GM12874 (cell line): Measurements from ENCODE around the gene NUP85.

Experiments used
- CTCF ChIP-seq: IDR thresholded peaks from 2 replicates; pipeline ENCODE4 v1.5.1; 2011; ENCODE audit warnings: low read depth, mild to moderate bottlenecking, control low read depth, low read length, moderate library complexity; ENCODE audit not compliant: insufficient read depth

Gene NUP85

DNA sequence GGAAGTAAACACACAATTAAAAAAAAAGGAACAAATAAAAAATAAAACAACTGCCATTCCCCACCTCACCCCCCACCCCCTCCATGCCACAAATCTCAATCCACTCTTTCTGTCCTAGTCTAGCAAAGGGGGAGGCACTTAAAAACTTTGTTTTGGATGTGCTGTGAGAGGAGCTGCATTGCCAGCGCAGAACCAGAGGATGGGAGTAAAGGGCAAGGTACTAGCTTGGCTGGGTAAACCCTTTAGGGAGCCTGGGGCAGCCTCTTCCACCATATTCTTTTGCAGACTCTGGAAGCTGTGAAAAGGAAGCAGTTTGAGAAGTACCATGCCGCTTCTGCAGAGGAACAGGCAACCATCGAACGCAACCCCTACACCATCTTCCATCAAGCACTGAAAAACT lies 57.6 kb downstream of the NUP85 start:
- TF ChIP-seq CTCF, result no peak

DNA sequence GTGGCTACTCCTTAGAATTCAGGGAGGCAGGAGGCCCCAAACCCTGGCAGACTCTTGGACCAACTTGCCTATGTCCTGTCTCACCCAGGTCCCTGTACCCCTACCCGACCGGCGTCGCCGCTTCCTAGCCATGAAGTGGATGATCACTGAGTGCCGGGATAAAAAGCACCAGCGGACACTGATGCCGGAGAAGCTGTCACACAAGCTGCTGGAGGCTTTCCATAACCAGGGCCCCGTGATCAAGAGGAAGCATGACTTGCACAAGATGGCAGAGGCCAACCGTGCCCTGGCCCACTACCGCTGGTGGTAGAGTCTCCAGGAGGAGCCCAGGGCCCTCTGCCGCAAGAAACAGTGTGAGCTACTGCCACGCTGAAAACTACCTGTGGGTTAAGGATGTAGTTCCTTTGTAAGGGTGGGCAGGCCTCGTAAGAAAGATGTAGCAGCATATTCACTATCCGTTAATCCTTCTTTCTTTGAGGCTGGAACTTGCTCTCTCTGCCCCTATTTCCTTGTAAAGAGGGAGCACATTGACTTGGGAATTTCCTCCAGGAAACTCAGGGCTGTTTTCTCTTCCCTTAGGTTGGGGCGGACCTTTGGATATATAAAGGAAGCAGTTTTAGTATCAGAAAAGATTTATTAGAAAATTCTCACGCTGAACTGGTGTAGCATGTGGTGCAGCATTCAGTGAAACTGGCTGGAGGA lies 60.3 kb downstream of the NUP85 start:
- no peak for TF ChIP-seq CTCF

DNA sequence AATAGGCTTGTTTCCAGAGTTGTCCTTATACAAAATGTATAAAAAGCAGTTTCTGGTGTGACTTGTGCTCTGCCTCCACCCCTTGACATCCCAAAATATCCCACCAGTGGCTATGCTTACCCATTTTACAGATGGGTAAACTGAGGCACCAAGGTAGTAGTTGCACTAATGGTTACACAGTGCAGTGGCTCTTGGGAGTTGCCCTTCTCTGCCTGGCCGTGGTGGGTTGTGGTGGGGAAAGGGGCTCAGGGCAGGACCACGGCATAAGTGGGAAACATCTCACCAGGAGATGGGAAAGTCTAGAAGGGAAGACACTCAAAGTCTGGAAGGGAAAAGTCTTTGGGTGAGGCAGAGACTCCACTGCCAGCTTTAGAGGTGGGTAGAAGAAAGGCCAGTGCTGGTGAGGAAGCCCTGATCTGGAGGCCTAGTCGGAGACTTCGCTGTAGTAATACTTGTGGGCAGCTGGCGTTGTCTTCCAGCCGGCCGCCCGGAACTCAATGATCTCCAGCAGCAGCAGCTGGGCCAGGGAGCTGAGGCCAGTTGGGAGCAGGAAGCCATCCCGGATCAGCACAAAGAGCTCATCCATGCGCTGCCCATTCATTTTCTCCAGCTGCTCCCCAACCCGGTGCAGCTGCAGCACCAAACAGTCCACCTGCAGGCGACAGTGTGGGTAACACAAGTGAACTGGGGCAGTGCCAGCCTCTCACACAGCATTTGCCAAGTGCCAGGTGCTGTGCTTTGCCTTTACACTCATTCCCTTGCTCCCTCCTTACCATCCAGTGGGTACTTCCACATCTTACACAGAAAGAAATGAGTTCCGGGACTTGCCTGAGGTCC lies 61.1 kb downstream of the NUP85 start:
- no peak for TF ChIP-seq CTCF

DNA sequence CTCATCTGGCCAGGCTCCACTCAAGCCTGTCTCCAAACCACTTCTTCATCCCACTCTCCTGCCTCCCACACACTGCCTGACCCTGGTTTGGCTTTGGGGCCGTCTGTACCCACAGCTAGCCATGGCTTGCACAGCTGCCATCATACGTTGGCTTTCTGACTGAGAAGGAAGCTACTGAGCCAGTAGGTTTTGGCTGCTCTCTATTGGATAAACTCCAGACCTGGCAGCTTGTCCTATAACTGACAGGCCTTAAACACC lies 61.6 kb downstream of the NUP85 start:
- no peak for TF ChIP-seq CTCF

DNA sequence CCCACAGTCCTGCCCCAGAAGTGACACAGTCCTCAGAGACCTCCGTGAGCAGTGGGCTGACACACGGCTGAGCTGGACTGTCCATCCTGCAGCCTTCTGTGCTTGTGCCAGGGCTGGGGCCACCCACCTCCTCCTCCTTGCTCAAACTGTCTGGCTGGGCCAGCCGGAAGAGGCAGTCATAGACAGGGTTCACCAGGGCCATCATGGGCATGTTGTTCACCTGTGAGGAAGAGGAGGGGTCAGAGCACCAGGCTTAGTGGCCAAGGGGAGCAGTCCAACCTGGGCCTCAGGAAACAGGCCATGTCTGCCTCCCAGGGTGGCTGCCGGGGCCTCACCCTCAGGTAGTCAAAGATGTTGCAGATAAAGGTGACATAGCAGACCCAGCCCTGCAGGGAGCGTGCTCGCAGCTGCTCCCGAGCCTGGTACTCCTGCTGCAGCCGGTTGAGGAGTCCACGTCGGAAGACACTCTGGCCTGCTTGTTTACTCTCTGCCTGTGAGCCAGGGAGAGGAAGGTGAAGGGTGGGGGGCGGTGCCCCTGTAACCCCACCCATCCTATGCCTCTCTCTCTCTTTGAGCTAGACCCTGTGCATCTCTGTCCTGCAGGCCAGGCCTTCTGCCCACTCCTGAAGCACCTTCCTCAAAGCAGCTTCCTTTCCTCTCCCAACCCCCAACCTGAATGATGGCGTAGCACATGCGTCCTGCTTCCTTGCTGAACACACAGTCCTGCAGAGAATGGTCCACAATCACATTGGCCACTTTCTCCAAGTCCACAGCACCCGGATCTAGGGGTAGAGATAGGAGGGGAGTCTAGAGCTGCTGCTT lies 62.1 kb downstream of the NUP85 start:
- TF ChIP-seq CTCF, result no peak

- TF ChIP-seq CTCF, result no peak
These were observed 64.4 kb downstream of the NUP85 start for GRCh38 chr17:75269844-75270217.

GRCh38 chr17:75270218-75270965 lies 64.9 kb downstream of the NUP85 start:
- TF ChIP-seq CTCF, result peak; percentile 32; the same call in 1 of the 2 replicates
